GM19372 (cell line): ENCODE results near the gene DMRT1.
A peak's percentile ranks its signal among the peaks of the same experiment; 100 is the strongest.
"Not testable (repeated sequence)": the region's sequence is repeated elsewhere in the genome, so short reads cannot be mapped to it uniquely, and the experiment has no call there.

ENCODE experiments used
- ATAC-seq: cut with Tn5 transposase; IDR thresholded peaks from one replicate; pipeline ENCODE4 v1.9.1; 2021; ENCODE audit warnings: mild to moderate bottlenecking, low read depth, moderate library complexity; ENCODE audit not compliant: unreplicated experiment

DMRT1 gene

GRCh38 chr9:852539-852938 lies 11.0 kb downstream of the DMRT1 start:
- no peak for ATAC-seq

- peak; percentile 99 for ATAC-seq
Observed at GRCh38 chr9:859251-859650, 17.8 kb downstream of the DMRT1 start.

- ATAC-seq = no peak
Observed at GRCh38 chr9:860706-861105, 19.2 kb downstream of the DMRT1 start.

GRCh38 chr9:861525-861924 lies 20.0 kb downstream of the DMRT1 start:
- not testable (repeated sequence) for ATAC-seq

- ATAC-seq = no peak
Observed at GRCh38 chr9:875119-875962, 33.8 kb downstream of the DMRT1 start.

GRCh38 chr9:876425-876824 lies 34.9 kb downstream of the DMRT1 start:
- no peak for ATAC-seq

- no peak for ATAC-seq
Observed at GRCh38 chr9:878239-878638, 36.7 kb downstream of the DMRT1 start.

GRCh38 chr9:880725-881124 lies 39.2 kb downstream of the DMRT1 start:
- no peak for ATAC-seq

GRCh38 chr9:882416-882924 lies 41.0 kb downstream of the DMRT1 start:
- ATAC-seq = no peak

GRCh38 chr9:883011-883410 lies 41.5 kb downstream of the DMRT1 start:
- ATAC-seq = no peak

- ATAC-seq = no peak
Observed at GRCh38 chr9:886886-887285, 45.4 kb downstream of the DMRT1 start.

- ATAC-seq = no peak
Observed at GRCh38 chr9:892123-892522, 50.6 kb downstream of the DMRT1 start.

- ATAC-seq = no peak
Observed at GRCh38 chr9:893115-893514, 51.6 kb downstream of the DMRT1 start.

GRCh38 chr9:893843-894420 lies 52.4 kb downstream of the DMRT1 start:
- peak; percentile 100 for ATAC-seq

- ATAC-seq = peak; percentile 67
Observed at GRCh38 chr9:899440-900184, 58.1 kb downstream of the DMRT1 start.

GRCh38 chr9:903886-904285 lies 62.4 kb downstream of the DMRT1 start:
- ATAC-seq = no peak

GRCh38 chr9:905906-906305 lies 64.4 kb downstream of the DMRT1 start:
- no peak for ATAC-seq

GRCh38 chr9:908536-909205 lies 67.2 kb downstream of the DMRT1 start:
- ATAC-seq = no peak

GRCh38 chr9:911005-911404 lies 69.5 kb downstream of the DMRT1 start:
- no peak for ATAC-seq

GRCh38 chr9:912776-913175 lies 71.3 kb downstream of the DMRT1 start:
- no peak for ATAC-seq

- not testable (repeated sequence) for ATAC-seq
Observed at GRCh38 chr9:913526-913925, 72.0 kb downstream of the DMRT1 start.
